A549 (cell line): ENCODE measurements around the gene OLIG3. TPM values are rescaled to one million over a fixed set of nuclear protein-coding genes. Genes with fewer than 3 reads are reported as not detected.

Source experiments
- ATAC-seq, 2 experiments: fragments of 200-7000 bp in 1 of 2; fragments of >200 bp in 1 of 2; cut with Nextera tagmentation in 1 of 2; cut with Tn5 transposase in 1 of 2; 3 replicates each; pipeline versions ENCODE4 v1.8.0 to v1.9.1; 2018 to 2020; ENCODE audit warnings: mild to moderate bottlenecking in 1 of 2, moderate library complexity in 1 of 2
- CTCF ChIA-PET: fragments of 300-600 bp; sonication (Branson Sonifier 250); formaldehyde crosslinking; extraction: SDS; loops from one replicate; lab custom pipeline; 2021; ENCODE audit warnings: antibody characterized with exemption, inconsistent platforms; lab: Yijun Ruan, JAX
- POLR2A ChIA-PET: fragments of 350-600 bp; formaldehyde crosslinking; extraction: SDS; loops from one replicate; lab custom pipeline; 2021; ENCODE audit warnings: antibody characterized with exemption, inconsistent platforms; lab: Yijun Ruan, JAX
- DNase-seq, 2 experiments: peaks; one replicate each; pipeline versions ENCODE4 v3.0.0 to v3.0.0-alpha.2; 2011 to 2016; ENCODE audit warnings: low read depth in 1 of 2, low spot score in 1 of 2
- FAIRE-seq: peaks from 2 replicates; lab custom pipeline; 2011; peaks lifted over from hg19 to GRCh38; lab: Jason Lieb, UNC
- H3K27ac ChIP-seq, 2 experiments: fragments of >200 bp; sonication (Bioruptor Twin); formaldehyde crosslinking; 3 replicates each; pipeline ENCODE4 v1.5.1; 2016 to 2017
- H3K4me1 ChIP-seq: fragments of >200 bp; sonication (Bioruptor Twin); formaldehyde crosslinking; 3 replicates; pipeline ENCODE4 v1.6.1; 2016
- H3K4me2 ChIP-seq: fragments of >200 bp; sonication (Bioruptor Twin); formaldehyde crosslinking; 3 replicates; pipeline ENCODE4 v1.6.1; 2016
- H3K4me3 ChIP-seq: fragments of >200 bp; sonication (Bioruptor Twin); formaldehyde crosslinking; 3 replicates; pipeline ENCODE4 v1.5.1; 2016
- H3K9me3 ChIP-seq: fragments of >200 bp; sonication (Bioruptor Twin); formaldehyde crosslinking; 3 replicates; pipeline ENCODE4 v1.6.1; 2016
- RNF2 ChIP-seq: fragments of 200-600 bp; sonication (generic); IDR thresholded peaks from 2 replicates; pipeline ENCODE4 v1.6.1; 2016; ENCODE audit warnings: low read depth, mild to moderate bottlenecking, antibody characterized with exemption, moderate library complexity, borderline replicate concordance
- TP53 ChIP-seq: fragments of 250-450 bp; sonication (Bioruptor Pico); IDR thresholded peaks from 2 replicates; pipeline ENCODE4 v1.5.0; 2021; ENCODE audit warnings: mild to moderate bottlenecking, moderate library complexity
- ZSCAN20 ChIP-seq: fragments of 250-450 bp; sonication (Bioruptor Pico); IDR thresholded peaks from 2 replicates; pipeline ENCODE4 v1.8.0; 2022; ENCODE audit warnings: mild to moderate bottlenecking, moderate library complexity
- WGBS: methylation state at CpG from one replicate; pipeline ENCODE4 v1.1.6; 2017; ENCODE audit errors: missing lambda C conversion rate; 5-methylcytosine and 5-hydroxymethylcytosine counted together
- polyA plus RNA-seq, 4 experiments: library from polyadenylated mRNA; depleted of rRNA in 3 of 4; stranded (reverse); fragments of >200 nt; fragmentation: RNase III in 1 of 4; extraction: RNeasy Plus Mini Kit Qiagen cat#74134 plus additional on column Dnase treatment in 1 of 4; gene quantifications; 2 replicates in 3 of 4; 3 replicates in 1 of 4; pipeline ENCODE4 v1.2.3, GENCODE V29; 2011 to 2017
- TF ChIP-seq, protein P1 (sequence below): fragments of 200-600 bp; sonication (generic); IDR thresholded peaks from 2 replicates; pipeline ENCODE4 v1.6.1; 2016; ENCODE audit warnings: antibody characterized with exemption, mild to moderate bottlenecking, moderate library complexity
- TF ChIP-seq, protein P2 (sequence below): fragments of >200 bp; sonication (Bioruptor Twin); formaldehyde crosslinking; IDR thresholded peaks from 3 replicates; pipeline ENCODE4 v1.6.1; 2016
- TF ChIP-seq, protein P3 (sequence below): IDR thresholded peaks from 2 replicates; pipeline ENCODE4 v1.6.1; 2012

OLIG3 gene
- polyA plus RNA-seq, 2 of the 4 experiments (the other 2 are of a cell fraction) = not detected

DNA sequence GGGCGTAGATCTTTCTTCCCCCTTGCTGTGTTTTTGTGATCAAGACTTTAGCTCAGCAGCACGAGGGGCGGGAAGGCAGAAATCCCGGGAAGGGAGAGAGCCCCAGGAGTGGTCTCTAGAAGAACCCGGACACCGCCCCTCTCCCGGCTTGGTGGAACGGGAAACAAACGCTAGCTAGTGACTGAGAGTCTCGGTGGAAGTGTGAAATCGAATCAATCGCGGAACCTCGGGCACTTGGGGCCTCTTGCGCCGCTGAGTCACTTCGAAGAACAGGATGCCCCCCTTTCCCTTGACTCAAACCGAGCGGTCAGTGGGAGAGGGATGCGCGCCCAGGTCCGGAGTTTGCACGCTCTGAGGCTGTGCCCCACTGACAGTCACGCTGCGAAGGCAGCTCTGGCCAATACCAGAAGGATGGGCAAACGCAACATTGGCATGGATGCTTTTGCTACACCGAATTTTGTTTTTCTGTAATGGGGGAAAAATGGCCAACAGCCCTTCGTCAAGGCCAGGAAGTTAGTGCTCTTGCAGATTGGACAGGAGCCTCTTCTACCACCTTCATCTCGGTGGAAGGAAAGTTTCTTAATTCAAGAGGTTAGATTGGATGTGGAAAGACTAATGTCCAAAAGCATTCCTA lies 1.6 kb upstream of the OLIG3 start:
- ChIA-PET POLR2A (no interaction called here), CTCF (no interaction called here)
- no peak overlapping the region for H3K4me2 ChIP-seq
- TF ChIP-seq ZSCAN20 (CRISPR knock-in tag) = no peak
- TF ChIP-seq, protein P1, sequence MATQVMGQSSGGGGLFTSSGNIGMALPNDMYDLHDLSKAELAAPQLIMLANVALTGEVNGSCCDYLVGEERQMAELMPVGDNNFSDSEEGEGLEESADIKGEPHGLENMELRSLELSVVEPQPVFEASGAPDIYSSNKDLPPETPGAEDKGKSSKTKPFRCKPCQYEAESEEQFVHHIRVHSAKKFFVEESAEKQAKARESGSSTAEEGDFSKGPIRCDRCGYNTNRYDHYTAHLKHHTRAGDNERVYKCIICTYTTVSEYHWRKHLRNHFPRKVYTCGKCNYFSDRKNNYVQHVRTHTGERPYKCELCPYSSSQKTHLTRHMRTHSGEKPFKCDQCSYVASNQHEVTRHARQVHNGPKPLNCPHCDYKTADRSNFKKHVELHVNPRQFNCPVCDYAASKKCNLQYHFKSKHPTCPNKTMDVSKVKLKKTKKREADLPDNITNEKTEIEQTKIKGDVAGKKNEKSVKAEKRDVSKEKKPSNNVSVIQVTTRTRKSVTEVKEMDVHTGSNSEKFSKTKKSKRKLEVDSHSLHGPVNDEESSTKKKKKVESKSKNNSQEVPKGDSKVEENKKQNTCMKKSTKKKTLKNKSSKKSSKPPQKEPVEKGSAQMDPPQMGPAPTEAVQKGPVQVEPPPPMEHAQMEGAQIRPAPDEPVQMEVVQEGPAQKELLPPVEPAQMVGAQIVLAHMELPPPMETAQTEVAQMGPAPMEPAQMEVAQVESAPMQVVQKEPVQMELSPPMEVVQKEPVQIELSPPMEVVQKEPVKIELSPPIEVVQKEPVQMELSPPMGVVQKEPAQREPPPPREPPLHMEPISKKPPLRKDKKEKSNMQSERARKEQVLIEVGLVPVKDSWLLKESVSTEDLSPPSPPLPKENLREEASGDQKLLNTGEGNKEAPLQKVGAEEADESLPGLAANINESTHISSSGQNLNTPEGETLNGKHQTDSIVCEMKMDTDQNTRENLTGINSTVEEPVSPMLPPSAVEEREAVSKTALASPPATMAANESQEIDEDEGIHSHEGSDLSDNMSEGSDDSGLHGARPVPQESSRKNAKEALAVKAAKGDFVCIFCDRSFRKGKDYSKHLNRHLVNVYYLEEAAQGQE = no peak
- no peak overlapping the region for H3K27ac ChIP-seq
- FAIRE-seq = no peak
- no peaks in the 10 kb centered on the region for H3K4me1 ChIP-seq
- H3K9me3 ChIP-seq = no peaks in the 10 kb centered on the region
- DNase-seq = no peak
- 59% methylated on average over 26 of the region's 29 CpGs for WGBS
- ATAC-seq = no peak
- H3K4me3 ChIP-seq = no peak overlapping the region

DNA sequence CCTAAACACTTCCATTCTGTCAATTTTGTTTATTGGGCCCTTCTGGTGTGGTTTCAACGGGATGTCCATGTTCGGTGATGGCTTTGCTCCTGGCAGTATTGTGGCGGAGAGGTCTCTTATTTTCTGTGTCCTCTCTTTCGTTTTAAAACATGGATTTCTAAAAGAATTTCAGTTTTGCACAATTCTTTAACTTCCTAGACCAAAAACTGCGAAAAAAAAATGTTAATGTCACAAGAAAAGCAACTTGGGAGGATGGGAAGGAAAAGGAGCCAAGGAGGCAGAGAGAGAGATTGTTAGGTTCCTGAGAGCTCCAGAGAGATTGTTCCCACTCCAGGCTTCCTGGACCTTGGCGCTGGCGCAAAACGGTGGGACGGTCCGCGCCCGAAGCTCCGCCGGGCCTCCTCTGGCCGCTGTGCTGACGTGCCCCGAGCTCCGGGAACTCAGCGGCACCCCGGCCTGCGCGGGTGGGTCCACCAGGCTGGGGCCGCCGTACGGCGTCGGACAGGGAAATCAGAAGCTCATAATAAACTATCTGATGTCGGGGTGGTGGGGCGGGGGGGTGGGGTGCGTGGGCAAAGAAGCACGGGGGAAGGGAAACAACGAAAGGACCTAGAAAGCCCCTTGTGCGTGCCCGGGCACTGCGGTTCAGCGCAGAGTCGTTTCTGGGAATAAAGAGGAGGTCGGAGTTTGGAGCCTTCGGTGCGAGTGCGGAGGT lies 951 bp upstream of the OLIG3 start:
- TF ChIP-seq, protein P2, sequence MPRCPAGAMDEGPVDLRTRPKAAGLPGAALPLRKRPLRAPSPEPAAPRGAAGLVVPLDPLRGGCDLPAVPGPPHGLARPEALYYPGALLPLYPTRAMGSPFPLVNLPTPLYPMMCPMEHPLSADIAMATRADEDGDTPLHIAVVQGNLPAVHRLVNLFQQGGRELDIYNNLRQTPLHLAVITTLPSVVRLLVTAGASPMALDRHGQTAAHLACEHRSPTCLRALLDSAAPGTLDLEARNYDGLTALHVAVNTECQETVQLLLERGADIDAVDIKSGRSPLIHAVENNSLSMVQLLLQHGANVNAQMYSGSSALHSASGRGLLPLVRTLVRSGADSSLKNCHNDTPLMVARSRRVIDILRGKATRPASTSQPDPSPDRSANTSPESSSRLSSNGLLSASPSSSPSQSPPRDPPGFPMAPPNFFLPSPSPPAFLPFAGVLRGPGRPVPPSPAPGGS = no peak
- TF ChIP-seq RNF2 = peak; percentile 28; the same call in 1 of the 2 replicates
- no peak overlapping the region for H3K27ac ChIP-seq
- CTCF ChIA-PET = interaction anchor here (0.5 kb wide), 1 partner anchor 154 kb away, joined by 3 read pairs; no protein-coding TSS in a partner anchor
- no peaks in the 10 kb centered on the region for H3K9me3 ChIP-seq
- ATAC-seq = no peak
- FAIRE-seq = no peak
- H3K4me2 ChIP-seq = no peak overlapping the region
- no peak overlapping the region for H3K4me3 ChIP-seq
- 66% methylated on average over 30 of the region's 41 CpGs for WGBS
- POLR2A ChIA-PET = no interaction called here
- no peaks in the 10 kb centered on the region for H3K4me1 ChIP-seq
- DNase-seq = no peak

DNA sequence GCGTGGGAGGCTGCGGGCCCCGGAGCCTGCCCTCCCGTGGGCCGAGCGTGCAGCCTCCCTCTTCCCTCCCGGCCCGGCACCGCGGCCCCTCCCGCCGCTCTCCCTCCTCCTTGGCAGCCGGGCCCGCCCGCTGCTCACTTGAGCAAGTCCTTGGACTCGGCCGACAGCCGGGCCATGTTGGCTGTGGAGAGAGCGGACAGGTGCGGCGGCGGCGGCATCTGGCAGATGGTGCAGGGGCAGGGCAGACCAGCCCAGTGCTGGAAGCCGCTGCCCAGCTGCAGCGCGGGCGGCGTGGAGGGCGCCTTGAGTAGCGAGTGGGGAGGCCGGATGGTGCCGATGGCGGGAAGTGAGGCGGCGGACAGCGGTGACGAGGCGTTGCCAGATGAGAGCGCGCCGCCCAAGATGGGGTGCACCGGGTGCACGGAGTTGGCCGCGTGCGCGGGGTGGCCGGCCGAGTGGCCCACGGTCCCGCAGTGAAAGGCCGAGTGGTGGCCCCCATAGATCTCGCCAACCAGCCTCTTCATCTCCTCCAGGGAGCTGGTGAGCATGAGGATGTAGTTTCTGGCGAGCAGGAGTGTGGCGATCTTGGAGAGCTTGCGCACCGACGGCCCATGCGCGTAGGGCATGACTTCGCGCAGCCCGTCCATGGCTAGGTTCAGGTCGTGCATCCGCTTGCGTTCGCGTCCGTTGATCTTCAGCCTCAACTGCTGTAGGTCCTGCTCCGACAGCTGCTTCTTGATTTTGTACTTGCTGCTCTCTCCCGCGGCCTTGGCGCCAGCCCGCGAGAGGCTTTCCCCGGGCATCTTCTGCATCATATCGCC lies 766 bp downstream of the OLIG3 start:
- WGBS = 80% methylated on average over 29 of the region's 77 CpGs
- ATAC-seq (no peak), FAIRE-seq (no peak), DNase-seq (no peak)
- Histone ChIP-seq H3K9me3 (no peaks in the 10 kb centered on the region), H3K4me1 (no peaks in the 10 kb centered on the region), H3K4me3 (no peak overlapping the region), H3K27ac (no peak overlapping the region), H3K4me2 (no peak overlapping the region)
- TF ChIP-seq TP53 (CRISPR knock-in tag) = no peak
- TF ChIP-seq, protein P2 = no peak
- TF ChIP-seq, protein P3, sequence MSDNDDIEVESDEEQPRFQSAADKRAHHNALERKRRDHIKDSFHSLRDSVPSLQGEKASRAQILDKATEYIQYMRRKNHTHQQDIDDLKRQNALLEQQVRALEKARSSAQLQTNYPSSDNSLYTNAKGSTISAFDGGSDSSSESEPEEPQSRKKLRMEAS = no peak
- ChIA-PET POLR2A (no interaction called here), CTCF (no interaction called here)
